ENCODE data around the gene RTN4.

Gene RTN4

DNA sequence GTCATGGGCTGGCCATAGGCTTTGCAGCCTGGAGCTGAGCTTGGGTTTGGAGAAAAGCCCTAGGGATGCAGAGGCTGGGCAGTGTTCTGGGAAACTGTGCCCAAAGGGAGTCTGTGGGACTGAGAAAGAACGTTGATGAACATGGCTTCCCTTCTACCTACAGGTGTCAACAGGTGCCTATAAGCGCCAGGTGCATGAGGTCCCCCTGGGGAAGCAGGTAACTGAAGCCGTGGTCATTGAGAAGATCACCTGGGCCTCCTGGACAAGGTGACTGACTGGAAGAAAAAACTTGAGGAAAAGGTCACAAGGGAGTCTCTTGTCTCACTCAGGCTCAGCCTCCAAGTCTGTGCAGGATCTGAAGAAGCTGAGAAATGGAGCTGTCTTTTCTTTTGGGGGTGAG is 83.4 kb downstream of the RTN4 start:
- no peak overlapping the region for H3K4me3 ChIP-seq (replicated peaks; ENCODE audit: low read depth, low read length)
- no peak for DNase-seq (ENCODE audit: extremely low read depth, low read depth)
- TF ChIP-seq, protein P1, sequence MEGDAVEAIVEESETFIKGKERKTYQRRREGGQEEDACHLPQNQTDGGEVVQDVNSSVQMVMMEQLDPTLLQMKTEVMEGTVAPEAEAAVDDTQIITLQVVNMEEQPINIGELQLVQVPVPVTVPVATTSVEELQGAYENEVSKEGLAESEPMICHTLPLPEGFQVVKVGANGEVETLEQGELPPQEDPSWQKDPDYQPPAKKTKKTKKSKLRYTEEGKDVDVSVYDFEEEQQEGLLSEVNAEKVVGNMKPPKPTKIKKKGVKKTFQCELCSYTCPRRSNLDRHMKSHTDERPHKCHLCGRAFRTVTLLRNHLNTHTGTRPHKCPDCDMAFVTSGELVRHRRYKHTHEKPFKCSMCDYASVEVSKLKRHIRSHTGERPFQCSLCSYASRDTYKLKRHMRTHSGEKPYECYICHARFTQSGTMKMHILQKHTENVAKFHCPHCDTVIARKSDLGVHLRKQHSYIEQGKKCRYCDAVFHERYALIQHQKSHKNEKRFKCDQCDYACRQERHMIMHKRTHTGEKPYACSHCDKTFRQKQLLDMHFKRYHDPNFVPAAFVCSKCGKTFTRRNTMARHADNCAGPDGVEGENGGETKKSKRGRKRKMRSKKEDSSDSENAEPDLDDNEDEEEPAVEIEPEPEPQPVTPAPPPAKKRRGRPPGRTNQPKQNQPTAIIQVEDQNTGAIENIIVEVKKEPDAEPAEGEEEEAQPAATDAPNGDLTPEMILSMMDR (IDR thresholded peaks at IDR 0.05; ENCODE audit: low read depth, low read length, missing control alignments), result no peak

DNA sequence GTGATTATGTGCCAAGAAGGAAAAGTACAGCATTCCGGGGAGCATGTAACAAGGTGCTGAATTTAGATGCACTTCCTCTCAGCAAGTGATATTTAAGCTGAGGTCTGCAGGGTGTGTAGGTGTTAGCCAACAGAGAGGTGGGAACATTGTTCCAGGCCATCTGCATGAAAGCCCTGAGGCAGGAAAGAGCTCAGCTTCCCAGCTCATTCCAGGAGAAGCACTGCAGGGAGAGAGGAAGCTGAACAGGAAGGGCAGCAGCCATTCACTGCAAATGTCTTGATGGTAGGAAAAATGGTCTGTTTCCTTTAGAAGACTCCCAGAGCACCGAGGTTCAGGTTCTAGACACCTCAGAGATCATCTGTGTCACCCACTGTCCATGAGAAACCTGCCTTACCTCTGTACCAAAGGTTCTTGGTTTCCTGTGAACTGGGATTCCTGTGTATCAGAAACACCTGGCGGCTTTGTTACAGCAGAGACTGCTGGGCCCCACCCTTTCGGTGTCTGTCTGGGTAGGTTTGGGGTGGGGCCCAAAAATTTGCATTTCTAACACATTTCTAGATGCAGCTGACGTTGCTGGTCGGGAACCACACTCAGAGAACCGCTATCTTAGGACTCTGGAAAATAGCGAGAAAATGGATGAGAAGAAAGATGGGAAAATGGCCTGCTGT is 84.0 kb downstream of the RTN4 start:
- TF ChIP-seq, protein P1 (IDR thresholded peaks at IDR 0.05; ENCODE audit: low read depth, low read length, missing control alignments), result no peak
- H3K4me3 ChIP-seq (replicated peaks; ENCODE audit: low read depth, low read length), result no peak overlapping the region
- DNase-seq (ENCODE audit: extremely low read depth, low read depth), result no peak

DNA sequence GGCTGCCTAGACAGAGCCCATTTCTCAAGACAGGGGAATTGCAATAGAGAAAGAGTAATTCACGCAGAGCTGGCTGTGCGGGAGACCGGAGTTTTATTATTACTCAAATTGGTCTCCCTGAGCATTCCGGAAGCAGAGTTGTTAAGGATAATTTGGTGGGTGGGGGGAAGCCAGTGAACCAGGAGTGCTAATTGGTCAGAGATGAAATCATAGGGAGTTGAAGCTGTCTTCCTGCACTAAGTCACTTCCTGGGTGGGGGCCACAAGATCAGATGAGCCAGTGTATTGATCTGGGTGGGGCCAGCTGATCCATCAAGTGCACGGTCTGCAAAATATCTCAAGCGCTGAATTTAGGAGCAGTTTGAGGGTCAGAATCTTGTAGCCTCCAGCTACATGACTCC is 84.8 kb downstream of the RTN4 start:
- TF ChIP-seq, protein P1 (IDR thresholded peaks at IDR 0.05; ENCODE audit: low read depth, low read length, missing control alignments), result no peak
- H3K4me3 ChIP-seq (replicated peaks; ENCODE audit: low read depth, low read length), result no peak overlapping the region
- DNase-seq (ENCODE audit: extremely low read depth, low read depth), result no peak

DNA sequence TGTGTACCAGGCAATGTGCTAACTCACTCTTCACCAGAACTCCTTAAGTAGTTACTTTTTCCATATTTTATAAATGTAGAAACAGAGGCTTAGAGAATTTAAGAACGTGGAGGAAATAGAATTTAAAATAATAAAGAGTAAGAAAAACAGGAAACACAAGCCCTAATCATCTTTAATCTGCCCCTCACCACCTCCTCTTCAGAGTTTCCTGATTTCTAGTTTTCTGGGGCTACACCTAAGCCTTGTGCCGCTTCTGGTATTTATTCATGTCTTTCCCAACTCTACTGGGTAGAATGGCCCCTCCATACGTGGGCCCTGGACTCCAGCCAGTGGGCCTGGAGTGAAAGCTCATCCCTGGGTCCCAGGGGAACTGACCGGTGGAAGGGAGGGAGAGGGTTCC is 85.4 kb downstream of the RTN4 start:
- no peak for DNase-seq (ENCODE audit: extremely low read depth, low read depth)
- TF ChIP-seq, protein P1 (IDR thresholded peaks at IDR 0.05; ENCODE audit: low read depth, low read length, missing control alignments), result no peak
- no peak overlapping the region for H3K4me3 ChIP-seq (replicated peaks; ENCODE audit: low read depth, low read length)

DNA sequence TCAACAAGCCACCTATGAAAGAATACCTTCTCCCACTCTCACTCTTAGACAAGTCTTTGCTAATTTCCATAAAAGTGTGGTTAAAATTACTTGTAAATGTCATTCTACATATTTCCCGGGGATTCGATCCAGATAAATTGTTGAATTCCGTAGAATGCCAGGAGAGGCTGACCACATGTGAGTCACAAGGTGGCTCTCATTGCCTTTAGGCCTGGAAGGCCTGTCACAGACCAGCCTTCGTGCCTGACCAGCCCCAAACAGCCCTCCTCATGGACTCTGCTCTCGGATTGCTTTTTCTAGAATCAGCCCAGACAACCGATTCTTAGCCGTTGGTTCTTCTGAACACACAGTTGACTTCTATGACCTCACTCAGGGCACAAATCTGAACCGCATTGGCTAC is 86.0 kb downstream of the RTN4 start:
- no peak for DNase-seq (ENCODE audit: extremely low read depth, low read depth)
- TF ChIP-seq, protein P1 (IDR thresholded peaks at IDR 0.05; ENCODE audit: low read depth, low read length, missing control alignments), result no peak
- H3K4me3 ChIP-seq (replicated peaks; ENCODE audit: low read depth, low read length), result no peak overlapping the region

DNA sequence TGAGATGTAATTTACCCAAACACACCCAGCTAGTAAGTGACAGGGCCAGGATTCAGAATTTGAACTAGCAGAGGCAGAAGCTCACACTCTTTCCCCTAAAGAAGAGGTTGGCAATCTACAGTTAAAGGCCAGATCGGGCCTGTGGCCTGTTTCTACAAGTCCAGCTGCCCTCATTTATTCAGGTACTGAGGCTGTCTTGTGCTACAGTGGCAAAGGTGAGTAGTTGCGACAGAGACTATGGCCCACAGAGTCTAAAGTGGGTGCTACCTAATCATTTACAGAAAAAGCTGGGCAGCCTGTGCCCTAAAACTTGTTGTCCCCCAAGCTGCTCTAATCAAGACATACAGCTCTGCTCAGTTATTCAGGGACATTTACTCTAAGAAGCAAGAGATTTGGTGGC is 86.8 kb downstream of the RTN4 start:
- DNase-seq (ENCODE audit: extremely low read depth, low read depth), result no peak
- no peak overlapping the region for H3K4me3 ChIP-seq (replicated peaks; ENCODE audit: low read depth, low read length)
- TF ChIP-seq, protein P1 (IDR thresholded peaks at IDR 0.05; ENCODE audit: low read depth, low read length, missing control alignments), result no peak

DNA sequence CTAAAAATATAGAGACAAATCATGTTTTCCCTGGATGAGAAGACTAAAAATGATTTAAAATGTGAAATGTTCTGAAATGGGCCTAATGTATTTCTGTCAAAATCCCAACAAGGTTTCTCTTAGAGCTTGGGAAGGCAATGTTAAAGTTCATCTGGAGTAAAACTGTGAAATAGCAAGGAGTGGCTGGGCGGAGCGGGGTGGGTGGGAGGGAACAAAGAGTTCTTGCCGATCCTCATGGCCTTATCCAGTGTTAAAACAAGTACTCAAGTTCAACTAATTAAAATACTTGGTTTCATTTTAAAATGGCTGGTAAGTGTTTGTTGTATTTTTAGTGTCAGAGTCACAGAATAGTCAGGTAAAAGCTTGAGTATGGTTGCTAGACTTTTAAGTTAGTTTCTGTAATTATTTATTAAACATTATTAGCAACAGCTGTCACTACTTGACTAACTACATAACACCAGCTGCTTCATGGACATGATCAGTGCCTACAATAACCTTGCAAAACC is 87.3 kb downstream of the RTN4 start:
- no peak for DNase-seq (ENCODE audit: extremely low read depth, low read depth)
- H3K4me3 ChIP-seq (replicated peaks; ENCODE audit: low read depth, low read length), result no peak overlapping the region
- TF ChIP-seq, protein P1 (IDR thresholded peaks at IDR 0.05; ENCODE audit: low read depth, low read length, missing control alignments), result no peak

Measured in HFF-Myc (cell line).